Measurements from ENCODE around the gene CACNG5.

- TF ChIP-seq CTCF (IDR thresholded peaks at IDR 0.05) (no peak), POLR2A (IDR thresholded peaks at IDR 0.05) (no peak)
Measured at GRCh38 chr17:66833201-66833600, 1.7 kb upstream of the CACNG5 start.
